Heart left ventricle (tissue), 13 donors: ENCODE measurements around the gene NFE2L2.

ENCODE experiments used
- CTCF ChIP-seq, 12 donors: fragments of 200-600 bp; sonication (generic) in 4 of 12; IDR thresholded peaks; one replicate each; pipeline versions ENCODE4 v1.5.0 to v1.8.0; 2018 to 2022; ENCODE audit warnings: antibody characterized with exemption in 12 of 12, mild to moderate bottlenecking in 5 of 12
- POLR2A ChIP-seq, 2 donors: fragments of 450-650 bp; IDR thresholded peaks; one replicate each; pipeline ENCODE4 v1.6.1; 2017; ENCODE audit warnings: antibody characterized with exemption in 2 of 2, mild to moderate bottlenecking in 2 of 2, moderate library complexity in 2 of 2
- donor health status: ischemic (EF 13 %, LVEDD 7.1; RV severe dilation, severe dysfunction).
- donor health status: DM: no; HTN: yes; CAD: no.
- donor health status: DM: no; HTN: no; CAD: no.
- donor health status: ischemic (EF 25% LVEDD 6.9; RV normal size, moderate dysfunction).
- donor health status: ischemic (EF 25% LVEDD 5.7; RV mildly dilated, moderate dysfunction).
- donor health status: ischemic (EF 35%, LVEDD 5.7; RV mildly dilated, moderate dysfunction).
- donor health status: nonischemic (EF 11% LVEDD 7.7; RV severe dilation, severe dysfunction).
- donor health status: DM: yes; HTN: yes; CAD: no.
- donor health status: PGD.
- donor health status: ischemic (EF 29% LVEDD 5.4; RV normal size, mild dysfunction).
- donor health status: nonischemic (EF 23%, LVEDD 6.1; RV moderate dilation, normal function).

GRCh38 chr2:177192788-177193187 is 71.7 kb downstream of the NFE2L2 start:
- no peak for TF ChIP-seq CTCF (IDR thresholded peaks at IDR 0.05)
- no peak for TF ChIP-seq POLR2A (IDR thresholded peaks at IDR 0.05)
